ENCODE results near the gene SART3.
"Not testable (repeated sequence)": the region's sequence is repeated elsewhere in the genome, so short reads cannot be mapped to it uniquely, and the experiment has no call there.

The SART3 gene

DNA sequence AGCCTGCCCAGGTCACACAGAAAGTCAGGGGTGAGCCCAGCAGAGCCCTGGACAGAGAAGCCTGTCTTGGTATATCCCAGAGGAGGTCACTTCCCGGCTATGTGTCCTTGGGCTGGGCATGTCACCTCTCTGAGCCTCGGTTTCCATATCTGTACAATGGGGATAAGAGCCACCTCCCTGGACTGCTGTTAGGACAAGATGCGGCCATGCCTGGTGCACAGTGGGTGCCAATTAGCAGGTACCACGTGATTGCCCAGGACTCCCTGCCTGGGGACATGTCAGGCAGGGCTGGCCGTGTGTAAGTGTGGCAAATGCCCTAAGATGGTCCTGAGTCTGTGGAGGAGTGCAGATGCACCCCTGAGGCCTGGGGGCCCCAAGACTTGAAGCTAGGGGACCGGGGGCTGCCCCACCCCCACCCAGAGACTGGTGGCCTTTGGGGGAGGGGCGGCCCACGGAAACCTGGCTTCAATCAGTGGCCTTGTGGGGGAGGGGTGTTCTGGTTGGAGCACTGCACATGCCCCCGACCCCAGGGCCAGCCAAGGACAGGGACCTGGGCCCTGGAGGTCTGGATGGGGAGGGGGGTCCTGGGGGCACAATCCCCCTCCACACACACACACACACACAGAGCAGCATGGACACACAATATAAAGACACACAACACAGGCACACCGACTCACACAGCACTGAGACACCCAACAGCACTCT is 36.0 kb upstream of the SART3 start:
- DNase-seq = no peak

DNA sequence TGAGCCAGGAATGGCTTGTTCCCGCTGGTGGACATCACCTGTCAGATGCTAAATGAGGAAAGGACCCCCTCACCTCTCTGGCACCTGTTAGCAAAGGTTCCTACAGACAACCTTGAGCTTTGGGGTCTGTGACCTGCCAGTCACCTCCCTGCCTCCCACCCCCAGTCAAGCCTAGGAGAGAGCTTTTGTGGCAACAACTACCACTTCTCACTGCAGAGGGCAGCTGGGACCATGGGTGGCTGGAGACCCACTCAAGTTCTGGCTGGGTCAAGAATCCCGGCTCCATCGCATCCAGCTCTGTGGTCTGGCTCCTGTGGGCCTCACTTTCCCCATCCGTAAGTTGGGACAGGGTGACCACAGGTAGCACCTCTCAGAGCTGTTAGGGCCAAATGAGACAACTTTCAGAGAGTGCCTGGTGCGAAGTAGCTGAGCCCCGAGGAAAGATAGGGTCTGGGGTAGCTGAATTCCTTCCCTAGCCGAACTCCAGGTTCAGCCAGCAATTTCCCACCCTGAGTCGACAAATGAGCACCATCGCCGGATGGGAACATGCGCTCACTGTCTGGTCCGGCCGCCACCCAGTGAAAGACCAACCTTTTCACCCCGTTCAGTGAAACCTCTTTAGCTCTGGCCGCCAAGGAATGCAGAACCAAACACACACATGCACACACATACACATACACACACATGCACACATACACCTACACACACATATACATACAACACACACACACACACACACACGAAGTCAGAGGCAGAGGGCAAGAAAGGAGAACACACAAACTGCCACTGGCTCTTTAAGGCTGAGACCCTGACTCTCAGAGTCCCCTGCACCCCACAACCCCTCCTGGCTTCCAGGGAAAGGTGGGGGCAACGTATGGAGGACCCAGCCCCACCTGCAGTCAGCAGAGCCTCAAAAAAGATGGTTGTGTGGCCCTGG is 35.0 kb upstream of the SART3 start:
- no peak for DNase-seq

DNA sequence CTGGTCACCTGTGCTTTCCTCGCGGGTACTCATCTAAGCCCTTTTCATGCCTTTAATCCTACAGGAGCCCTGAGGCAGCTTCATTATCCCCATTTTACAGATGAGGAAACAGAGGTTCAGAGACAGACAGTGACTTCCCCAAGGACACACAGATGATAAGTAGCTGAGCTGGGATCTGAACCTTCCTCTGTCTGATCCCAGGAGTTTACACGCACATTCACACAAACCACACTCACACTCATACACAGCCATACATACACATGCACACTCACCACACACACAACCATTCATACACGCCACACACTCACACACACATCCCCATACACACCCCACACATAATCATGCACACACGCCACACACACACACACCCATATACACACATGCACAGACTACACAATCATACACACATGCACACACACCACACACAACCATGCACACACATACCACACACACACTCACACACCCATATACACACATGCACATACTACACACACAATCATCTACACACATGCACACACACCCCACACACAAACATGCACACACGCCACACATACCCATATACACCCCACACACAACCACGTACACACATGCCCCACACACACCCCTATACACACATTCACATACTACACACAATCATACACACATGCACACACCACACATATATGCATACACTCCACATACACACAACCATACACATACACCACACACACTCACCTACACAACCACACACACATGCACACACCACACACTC is 34.2 kb upstream of the SART3 start:
- DNase-seq = no peak

DNA sequence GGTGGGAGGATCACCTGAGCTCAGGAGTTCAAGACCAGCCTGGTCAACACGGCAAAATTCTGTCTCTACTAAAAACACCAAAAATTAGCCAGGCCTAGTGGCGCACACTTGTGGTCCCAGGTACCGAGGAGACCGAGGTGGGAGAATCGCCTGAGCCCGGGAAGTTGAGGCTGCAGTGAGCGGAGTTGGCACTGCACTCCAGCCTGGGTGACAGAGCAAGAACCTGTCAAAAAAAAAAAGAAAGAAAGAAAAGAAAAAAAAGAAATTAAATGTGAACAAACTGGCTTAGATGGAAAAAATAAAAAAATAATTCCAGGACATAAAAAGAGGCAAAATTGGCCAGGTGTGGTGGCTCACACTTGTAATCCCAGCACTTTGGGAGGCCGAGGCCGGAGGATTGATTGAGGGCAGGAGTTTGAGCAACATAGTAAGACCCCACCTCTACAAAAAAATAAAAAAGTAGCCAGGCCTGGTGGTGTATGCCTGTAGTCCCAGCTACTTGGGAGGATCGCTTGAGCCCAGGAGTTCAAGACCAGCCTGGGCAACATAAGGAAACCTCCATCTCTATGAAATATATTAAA is 33.4 kb upstream of the SART3 start:
- DNase-seq = no peak

DNA sequence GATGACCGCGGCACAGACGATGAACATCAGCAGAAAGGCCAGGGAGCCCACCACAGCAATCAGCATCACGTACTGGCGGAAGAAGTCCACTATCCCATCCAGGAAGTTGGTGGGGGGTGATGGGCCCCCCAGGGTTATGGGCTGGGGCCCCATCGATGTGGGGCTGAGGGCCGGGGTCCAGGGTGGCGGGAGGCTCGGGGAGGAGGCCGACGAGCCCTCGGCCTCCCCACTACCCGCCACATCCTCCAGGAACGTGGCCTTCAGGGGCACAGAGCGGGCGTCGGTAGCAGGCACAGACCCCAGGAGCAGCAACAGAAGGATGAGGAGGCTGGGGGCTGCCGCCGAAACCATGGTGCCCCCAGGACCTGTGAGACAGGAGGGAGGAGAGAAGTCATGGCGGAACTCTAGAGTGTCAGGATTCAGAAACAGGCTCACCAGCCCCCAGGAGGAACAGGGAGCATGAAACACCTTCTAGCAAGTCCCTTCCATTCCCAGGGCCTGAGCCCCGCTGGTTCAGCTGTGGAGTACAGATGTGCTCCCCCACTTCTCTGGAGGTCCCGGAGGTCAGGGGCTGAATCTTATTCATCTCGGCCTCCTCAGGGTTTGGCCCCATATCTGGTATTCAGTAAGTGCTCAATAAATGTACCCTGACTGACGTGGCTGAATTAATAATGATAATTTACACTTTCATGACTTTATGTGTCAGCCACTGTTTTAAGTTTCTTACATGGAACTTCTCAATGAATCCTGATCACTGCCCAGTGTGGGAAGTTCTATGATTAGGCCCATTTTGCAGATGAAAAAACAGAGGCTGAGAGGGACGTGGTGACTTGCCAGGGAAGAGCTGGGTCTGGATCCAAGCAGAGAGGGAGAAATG is 31.3 kb upstream of the SART3 start:
- DNase-seq = no peak

DNA sequence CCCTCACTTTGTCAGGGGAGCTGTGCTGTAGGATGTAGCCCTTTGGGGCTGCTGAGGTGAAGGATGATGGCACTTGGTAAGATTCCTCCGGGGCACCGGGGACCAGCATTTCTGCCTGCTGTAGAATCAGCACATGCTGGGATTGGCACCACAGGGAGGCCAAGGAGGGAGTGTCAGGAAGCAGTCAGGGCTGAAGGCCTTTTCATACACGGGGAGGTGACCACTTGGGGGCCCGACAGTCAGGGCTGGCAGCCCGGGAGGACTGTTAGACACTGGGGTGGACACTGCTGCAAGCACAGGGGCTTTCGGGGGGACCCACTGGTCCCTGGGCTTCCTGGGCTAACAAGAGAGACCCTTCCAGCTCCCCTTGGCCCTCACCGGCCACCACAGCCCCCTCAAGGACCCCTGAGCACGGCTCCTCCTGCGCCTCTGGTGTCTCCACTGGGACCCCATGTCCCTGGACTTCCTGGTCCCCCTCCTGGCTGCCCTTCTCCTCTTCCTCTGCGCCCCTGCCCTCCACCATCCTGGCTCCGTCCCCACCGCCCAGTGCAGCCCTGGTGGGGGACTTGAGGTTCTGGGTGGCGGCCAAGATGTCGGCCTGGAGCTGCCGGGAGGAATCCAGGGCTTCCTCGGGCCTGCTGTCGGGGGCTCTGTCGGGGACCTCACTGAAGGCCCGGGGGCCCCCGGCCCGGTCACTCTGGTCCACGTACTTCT is 30.5 kb upstream of the SART3 start:
- no peak for DNase-seq

DNA sequence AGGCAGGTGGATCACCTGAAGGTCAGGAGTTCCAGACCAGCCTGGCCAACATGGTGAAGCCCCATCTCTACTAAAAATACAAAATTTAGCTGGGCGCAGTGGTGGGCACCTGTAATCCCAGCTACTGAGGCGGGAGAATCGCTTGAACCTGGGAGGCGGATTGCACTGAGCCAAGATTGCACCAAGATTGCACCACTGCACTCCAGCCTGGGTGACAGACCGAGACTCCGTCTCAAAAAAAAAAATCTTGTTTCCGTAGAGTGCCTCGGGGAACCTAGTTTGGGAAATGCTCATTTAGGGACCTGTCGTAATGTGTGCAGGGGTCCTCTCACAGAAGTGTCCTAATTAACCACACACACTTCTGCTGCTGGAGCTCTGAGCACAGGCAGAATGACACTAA is 29.5 kb upstream of the SART3 start:
- not testable (repeated sequence) for DNase-seq

DNA sequence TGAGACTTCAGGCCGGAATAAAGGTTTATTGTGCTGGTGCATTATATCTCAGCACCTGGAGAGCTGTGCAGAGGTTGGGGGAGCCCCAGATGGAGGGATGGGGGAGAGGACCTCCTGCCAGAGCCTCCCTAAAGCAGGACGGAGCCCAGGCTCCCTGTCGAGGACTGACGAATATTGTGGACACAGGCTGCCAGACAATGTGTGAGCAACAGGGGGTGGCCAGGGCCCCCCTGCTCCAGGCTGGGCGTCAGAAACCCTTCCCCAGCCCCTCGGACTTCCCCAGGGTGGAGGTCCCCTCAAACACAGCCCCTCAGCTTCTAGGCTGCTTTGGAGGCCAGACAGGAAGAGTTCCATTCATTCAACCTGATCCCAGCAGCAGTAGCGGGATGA is 28.9 kb upstream of the SART3 start:
- DNase-seq = no peak

DNA sequence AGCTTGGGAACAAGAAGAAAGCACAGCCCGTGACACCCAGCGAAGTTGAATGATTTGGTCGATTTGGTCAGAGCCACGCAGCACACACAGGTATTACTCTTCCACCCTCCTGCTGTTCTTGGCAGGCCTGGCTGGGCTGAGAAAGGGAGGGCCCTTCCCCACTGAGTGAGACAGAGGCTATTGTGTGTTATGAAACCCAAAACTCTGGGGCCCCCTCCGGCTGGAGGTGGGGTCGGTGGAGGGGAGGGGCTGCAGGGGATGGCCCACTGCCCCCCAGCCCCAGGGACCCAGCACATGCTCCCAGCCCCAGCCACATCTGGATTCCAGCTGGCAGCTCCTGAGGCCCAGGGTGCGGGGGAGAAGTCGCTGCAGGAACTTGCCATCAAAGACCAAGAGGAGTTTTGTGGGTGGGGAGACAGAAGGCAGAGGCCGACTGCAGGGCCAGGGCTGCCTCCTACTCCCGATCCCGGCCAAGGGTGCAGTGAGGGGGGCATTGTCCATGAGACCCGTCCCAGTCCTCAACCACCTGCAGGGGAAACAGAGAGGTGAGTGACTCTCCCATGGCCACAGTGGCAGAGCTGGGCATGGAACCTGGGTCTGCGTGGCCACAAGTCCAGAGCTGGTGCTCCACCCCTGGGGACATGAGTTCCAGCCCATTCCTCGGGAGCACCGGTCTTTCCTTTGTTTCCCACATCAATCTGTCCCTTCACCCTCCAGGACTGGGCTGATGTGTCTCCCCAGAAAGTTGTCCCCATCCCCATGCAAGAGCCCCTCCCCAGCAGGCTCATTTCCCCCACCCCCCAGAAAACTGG is 28.3 kb upstream of the SART3 start:
- no peak for DNase-seq

DNA sequence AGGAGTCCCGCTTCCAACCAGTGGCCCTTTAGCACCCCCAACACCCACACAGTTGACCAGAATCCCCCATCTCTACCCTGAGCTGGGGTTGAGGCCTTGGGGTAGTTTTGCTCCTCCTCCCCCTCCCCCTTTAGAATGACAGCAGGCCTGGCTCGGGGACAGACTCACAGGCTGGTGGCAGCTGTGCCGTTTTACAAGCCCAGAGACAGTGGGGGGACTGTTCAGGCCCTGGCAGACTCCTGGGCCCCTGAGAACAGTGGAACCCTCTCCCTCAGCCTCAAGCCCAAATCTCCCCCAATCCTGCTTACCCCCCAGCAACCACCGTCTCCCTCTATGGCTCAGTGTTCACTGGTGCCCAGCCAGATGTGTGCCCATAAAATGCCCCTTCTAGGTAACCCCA is 26.9 kb upstream of the SART3 start:
- no peak for DNase-seq

DNA sequence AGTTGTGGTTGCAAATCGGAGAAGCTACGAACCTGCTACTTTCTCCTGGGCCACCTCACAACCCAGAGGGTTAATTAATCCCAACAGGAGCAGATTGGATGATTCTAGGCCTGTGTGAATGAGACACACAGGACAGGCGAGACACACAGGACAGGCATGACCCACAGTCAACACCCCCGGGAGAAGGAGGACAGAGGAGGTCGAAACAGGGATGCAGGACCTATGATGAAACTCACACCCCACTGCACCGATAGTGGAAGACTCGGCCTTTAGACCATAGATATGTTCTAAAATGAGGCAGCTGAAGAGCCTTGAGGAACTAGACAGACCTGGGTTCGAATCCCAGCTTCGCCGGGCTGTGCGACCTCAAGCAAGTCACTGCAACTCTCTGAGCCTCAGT is 25.3 kb upstream of the SART3 start:
- DNase-seq = no peak

DNA sequence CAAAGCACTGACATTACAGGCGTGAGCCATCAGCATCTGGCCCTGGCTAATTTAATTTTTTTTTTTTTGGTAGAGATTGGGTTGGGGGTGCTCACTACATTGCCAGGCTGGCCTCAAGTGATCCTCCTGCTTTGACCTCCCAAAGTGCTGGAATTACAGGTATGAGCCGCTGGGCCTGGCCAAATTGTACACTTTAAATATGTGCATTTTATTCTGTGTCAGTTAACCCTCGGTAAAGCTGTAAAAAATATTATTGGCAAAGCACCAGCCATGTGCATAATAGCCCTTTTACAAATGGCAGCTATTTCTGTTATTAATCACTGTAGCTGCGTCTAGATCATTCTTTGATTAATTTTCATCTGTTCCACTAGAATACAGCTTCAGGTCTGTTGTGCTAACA is 24.9 kb upstream of the SART3 start:
- DNase-seq = no peak

DNA sequence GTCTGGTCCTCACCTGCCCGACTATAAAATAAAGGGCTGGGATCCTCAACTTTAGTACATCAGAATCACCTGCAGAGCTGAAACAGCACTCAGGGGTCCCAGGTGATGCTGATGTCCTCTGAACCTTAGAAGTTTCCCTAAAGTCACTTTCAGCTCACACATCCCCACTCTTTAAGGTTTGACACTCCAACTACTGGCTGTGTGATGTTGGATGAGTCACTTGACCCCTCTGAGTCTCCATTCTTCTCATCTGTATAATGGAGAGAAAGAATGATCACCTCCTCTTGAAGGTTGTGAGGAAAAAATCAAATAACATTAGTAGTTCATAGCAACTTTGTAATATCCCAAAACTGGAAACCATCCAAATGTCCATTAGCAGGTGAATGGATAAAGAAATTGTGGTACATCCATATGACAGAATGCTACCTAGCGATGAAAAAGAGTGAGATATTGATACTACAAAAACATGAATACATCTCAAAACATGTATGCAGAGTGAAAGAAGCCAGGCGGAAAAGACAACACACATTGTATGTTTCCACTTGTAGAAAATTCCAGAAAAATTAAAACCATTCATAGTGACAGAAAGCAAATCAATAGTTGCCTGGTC is 23.6 kb upstream of the SART3 start:
- DNase-seq = no peak

DNA sequence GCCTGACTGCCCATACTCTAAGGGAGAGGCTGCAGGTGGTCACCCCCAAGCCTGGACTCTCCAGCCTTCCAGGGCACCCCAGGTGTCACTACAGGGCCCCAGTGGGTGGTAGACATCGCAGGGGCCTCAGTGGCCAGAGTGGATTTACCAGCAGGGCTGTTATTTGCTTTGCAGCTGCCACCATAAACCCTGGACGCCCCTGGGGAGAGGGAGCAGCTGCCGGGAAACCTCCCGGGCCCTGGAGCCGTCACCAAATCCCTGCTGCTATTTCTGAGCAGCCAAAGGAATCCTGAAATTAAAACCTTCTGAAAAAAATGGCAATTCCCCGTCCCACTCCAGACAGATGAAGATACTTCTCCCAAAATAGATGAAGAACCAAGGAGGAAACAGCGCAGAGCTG is 23.0 kb upstream of the SART3 start:
- DNase-seq = no peak

DNA sequence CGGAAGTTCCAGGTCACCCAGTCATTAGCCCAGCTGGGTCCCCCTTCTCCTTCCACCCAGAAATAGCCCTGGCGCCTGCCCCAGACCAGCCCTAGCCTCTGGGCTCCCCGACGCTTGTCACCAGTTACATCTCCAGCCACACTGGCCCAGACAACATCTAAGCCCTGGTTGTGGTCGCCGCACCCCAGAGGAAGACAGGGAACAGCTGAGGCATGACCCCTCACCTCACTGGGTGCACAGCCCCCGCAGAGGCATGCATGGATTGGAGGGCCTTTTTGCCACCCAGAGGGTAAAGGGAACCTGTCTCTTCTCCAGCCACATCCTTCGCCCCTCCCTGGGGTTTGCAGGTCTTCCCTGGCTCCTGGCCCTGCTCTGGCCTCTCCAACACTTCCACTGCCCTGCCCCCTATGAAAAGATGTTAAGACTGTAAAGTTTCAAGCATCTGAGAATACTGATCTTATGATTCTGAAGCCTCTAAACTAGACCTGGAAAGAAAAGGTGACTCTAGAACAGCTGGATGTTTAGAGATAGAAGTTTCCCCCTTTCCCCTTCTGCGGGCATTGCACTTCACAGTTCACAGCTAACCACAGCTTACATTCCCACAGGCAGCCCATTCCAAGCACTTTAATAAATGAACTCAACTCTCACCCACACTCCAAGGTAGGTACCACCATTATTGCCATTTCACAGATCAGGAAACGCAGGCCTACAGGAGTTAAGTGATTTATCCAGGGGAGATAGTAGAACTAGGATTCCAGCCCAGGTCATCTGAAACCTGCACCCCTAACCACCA is 22.2 kb upstream of the SART3 start:
- no peak for DNase-seq

DNA sequence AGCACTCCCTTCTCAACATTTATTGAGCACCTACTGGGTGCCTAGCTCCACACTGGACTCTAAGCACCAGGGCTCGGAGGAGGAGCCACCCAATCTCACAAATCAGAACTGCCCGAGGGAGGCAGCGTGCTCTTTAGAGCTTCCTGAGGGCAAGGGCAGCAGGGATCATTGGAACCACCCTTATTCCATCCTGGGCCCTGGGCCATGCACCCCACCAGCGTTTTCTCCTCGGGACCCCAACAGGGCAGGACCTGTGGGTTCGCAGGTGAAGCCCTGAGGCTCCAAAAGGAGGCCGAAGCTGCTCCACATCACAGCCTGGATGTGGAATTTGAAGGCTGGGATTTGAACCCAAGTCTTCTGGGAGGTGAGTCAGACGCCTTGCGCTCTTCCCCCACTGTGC is 21.5 kb upstream of the SART3 start:
- no peak for DNase-seq

DNA sequence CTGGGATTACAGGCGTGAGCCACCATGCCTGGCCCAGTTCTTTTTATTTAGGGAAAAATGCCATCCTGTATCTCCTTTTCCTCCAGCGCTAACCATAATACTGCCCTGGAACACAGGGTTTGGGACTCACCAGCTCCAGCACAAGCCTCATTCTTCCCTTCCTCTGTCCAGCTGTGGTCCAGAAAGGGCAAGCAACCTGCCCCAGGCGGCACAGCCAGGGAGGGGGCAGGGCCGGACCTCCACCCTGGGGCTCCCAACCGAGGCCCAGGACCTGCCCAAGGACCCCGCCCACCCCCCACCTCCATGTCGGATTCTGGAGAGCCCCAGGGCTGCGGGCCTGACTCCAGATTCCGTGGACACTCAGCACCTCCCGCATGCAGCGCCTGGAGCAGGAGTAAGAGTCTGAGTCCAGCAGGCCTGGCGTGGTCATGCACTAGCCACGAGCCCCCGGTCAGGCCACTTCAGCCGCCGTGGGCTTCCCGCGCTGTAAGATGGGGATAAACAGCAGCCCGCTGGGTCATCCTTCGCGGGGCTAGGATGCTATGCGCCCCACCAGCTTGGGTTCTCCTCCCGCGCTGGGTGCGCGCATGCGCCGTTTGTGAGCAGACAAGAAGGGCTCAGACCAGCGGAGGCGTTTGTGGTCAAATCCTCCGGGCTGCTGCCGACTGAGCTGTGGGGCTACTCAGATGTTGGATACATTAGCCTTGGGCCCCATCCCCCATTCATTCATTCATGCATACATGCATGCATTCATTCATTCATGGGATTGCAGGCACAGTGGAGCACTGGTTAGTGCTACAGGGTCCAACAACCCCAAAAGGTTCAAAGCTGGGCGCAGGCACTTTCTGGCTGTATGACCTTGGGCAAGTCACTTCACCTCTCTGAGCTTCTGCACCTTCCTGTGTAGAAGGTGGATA is 20.6 kb upstream of the SART3 start:
- DNase-seq = no peak

DNA sequence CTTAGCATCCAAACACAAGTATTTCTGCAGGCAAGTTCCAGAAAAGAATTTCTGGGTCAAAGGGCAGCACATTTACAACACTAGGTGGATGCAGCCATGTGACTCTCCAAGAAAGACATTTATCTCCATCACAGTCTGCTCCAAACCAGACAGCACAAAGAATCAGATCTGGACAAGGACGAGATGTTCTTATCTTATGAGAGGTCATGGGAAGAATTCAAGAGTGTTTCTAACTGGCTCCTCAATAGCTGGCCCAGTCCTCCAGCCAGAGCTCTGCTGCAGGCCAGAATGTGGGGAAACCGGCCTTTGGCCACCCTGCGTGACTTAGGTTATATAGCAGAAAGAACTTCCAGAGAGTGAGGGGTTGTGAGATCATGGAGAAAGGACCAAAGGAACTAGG is 19.6 kb upstream of the SART3 start:
- no peak for DNase-seq

Data from KG1 (cell line).